IMR-90 (cell line): ENCODE measurements around the gene HHIP. TPM values are rescaled to one million over a fixed set of nuclear protein-coding genes. Genes with fewer than 3 reads are reported as not detected.

Source experiments
- ATAC-seq: fragments of 200-7000 bp; cut with Tn5 transposase; 2 replicates; pipeline ENCODE4 v1.9.1; 2020; ENCODE audit warnings: low read depth, mild to moderate bottlenecking, moderate library complexity
- BruUV-seq: library from RNA; stranded (reverse); fragments of 400-500 nt; replicated peaks from 2 replicates; lab custom pipeline; 2021; lab: Mats Ljungman, UMichigan
- CTCF ChIA-PET: fragments of 300-600 bp; formaldehyde crosslinking; extraction: SDS; loops from one replicate; lab custom pipeline; 2021; ENCODE audit warnings: antibody characterized with exemption; lab: Yijun Ruan, JAX
- POLR2A ChIA-PET: fragments of 300-600 bp; sonication (Branson Sonifier 250); formaldehyde crosslinking; loops from one replicate; lab custom pipeline; 2022; ENCODE audit warnings: antibody characterized with exemption; ENCODE audit not compliant: unreplicated experiment; lab: Charles Lee
- DNase-seq: peaks from one replicate; pipeline ENCODE4 v3.0.0; 2013
- H2AFZ ChIP-seq: replicated peaks from 2 replicates; pipeline ENCODE3; 2013; ENCODE audit warnings: low read length, mild to moderate bottlenecking; ENCODE audit not compliant: poor library complexity
- H2AK5ac ChIP-seq: 2 replicates; pipeline ENCODE4 v1.6.1; 2013; ENCODE audit warnings: low read depth, low read length, inconsistent platforms
- H2AK9ac ChIP-seq: replicated peaks from 2 replicates; pipeline ENCODE3; 2013; ENCODE audit warnings: mild to moderate bottlenecking, low read depth, low read length, moderate library complexity; ENCODE audit not compliant: poor library complexity
- H2BK120ac ChIP-seq: 2 replicates; pipeline ENCODE4 v1.6.1; 2013; ENCODE audit warnings: low read depth, low read length, inconsistent platforms
- H2BK15ac ChIP-seq: 3 replicates; pipeline ENCODE4 v1.6.1; 2013; ENCODE audit warnings: low read depth, low read length, inconsistent platforms
- H2BK20ac ChIP-seq: 2 replicates; pipeline ENCODE4 v1.6.1; 2013; ENCODE audit warnings: low read depth, mild to moderate bottlenecking, inconsistent platforms, low read length, moderate library complexity
- H2BK5ac ChIP-seq: 2 replicates; pipeline ENCODE4 v1.6.1; 2013; ENCODE audit warnings: mild to moderate bottlenecking, low read depth, low read length, inconsistent platforms; ENCODE audit not compliant: poor library complexity, severe bottlenecking
- H3K14ac ChIP-seq: replicated peaks from 2 replicates; pipeline ENCODE4 v1.6.1; 2013; ENCODE audit warnings: low read depth, low read length, inconsistent platforms
- H3K18ac ChIP-seq: 2 replicates; pipeline ENCODE4 v1.6.1; 2013; ENCODE audit warnings: low read depth, low read length, control low read depth
- H3K23ac ChIP-seq: 2 replicates; pipeline ENCODE4 v1.6.1; 2013; ENCODE audit warnings: low read depth, low read length, inconsistent platforms
- H3K27ac ChIP-seq: 2 replicates; pipeline ENCODE4 v1.5.1; 2013; ENCODE audit warnings: mild to moderate bottlenecking, control low read depth, low read length; ENCODE audit not compliant: insufficient read depth
- H3K27me3 ChIP-seq: 2 replicates; pipeline ENCODE4 v1.6.1; 2013; ENCODE audit warnings: low read length; ENCODE audit not compliant: control insufficient read depth, insufficient read depth
- H3K36me3 ChIP-seq: 2 replicates; pipeline ENCODE4 v1.6.1; 2013; ENCODE audit warnings: low read length, mixed read lengths; ENCODE audit not compliant: control insufficient read depth, insufficient read depth
- H3K4ac ChIP-seq: 2 replicates; pipeline ENCODE4 v1.6.1; 2013; ENCODE audit warnings: low read depth, low read length, inconsistent platforms
- H3K4me1 ChIP-seq: 2 replicates; pipeline ENCODE4 v1.6.1; 2013; ENCODE audit warnings: low read length, mixed read lengths; ENCODE audit not compliant: control insufficient read depth, insufficient read depth
- H3K4me2 ChIP-seq: 2 replicates; pipeline ENCODE4 v1.6.1; 2013; ENCODE audit warnings: low read depth, mild to moderate bottlenecking, control low read depth, low read length, moderate library complexity
- H3K4me3 ChIP-seq: 2 replicates; pipeline ENCODE4 v1.5.1; 2013; ENCODE audit warnings: low read depth, mild to moderate bottlenecking, control low read depth, low read length, moderate library complexity; ENCODE audit not compliant: insufficient read depth
- H3K56ac ChIP-seq: 2 replicates; pipeline ENCODE4 v1.6.1; 2013; ENCODE audit warnings: low read length, inconsistent platforms; ENCODE audit not compliant: insufficient read depth; ENCODE audit errors: extremely low read depth
- H3K79me1 ChIP-seq, 2 experiments: 2 replicates each; pipeline ENCODE4 v1.6.1; 2013; ENCODE audit warnings: low read length in 2 of 2, inconsistent platforms in 1 of 2, low read depth in 1 of 2
- H3K9ac ChIP-seq: 2 replicates; pipeline ENCODE4 v1.6.1; 2013; ENCODE audit warnings: low read depth, low read length, control low read depth
- H3K9me1 ChIP-seq: 2 replicates; pipeline ENCODE4 v1.6.1; 2013; ENCODE audit warnings: low read length, inconsistent platforms; ENCODE audit not compliant: insufficient read depth
- H3K9me3 ChIP-seq: 2 replicates; pipeline ENCODE4 v1.6.1; 2013; ENCODE audit warnings: low read length; ENCODE audit not compliant: control insufficient read depth, insufficient read depth
- H4K20me1 ChIP-seq: 2 replicates; pipeline ENCODE4 v1.6.1; 2013; ENCODE audit warnings: low read length, inconsistent platforms; ENCODE audit not compliant: insufficient read depth
- H4K5ac ChIP-seq: 2 replicates; pipeline ENCODE4 v1.6.1; 2013; ENCODE audit warnings: mild to moderate bottlenecking, low read depth, low read length, control low read depth
- H4K8ac ChIP-seq, 2 experiments: 2 replicates each; pipeline ENCODE4 v1.6.1; 2013; ENCODE audit warnings: low read depth in 2 of 2, low read length in 2 of 2, control low read depth in 1 of 2, inconsistent platforms in 1 of 2
- H4K91ac ChIP-seq: 2 replicates; pipeline ENCODE4 v1.6.1; 2013; ENCODE audit warnings: low read depth, low read length, inconsistent platforms; ENCODE audit not compliant: insufficient read depth
- CEBPB ChIP-seq: IDR thresholded peaks from 2 replicates; pipeline ENCODE4 v1.6.1; 2012; ENCODE audit warnings: low read depth, low read length, improper control_type of control experiment
- MAZ ChIP-seq: IDR thresholded peaks from 2 replicates; pipeline ENCODE4 v1.6.1; 2012; ENCODE audit warnings: low read depth, mild to moderate bottlenecking, low read length, improper control_type of control experiment, moderate library complexity, borderline replicate concordance
- POLR2A ChIP-seq: IDR thresholded peaks from 2 replicates; pipeline ENCODE4 v1.6.1; 2012; ENCODE audit warnings: mild to moderate bottlenecking, low read depth, low read length
- RAD21 ChIP-seq: IDR thresholded peaks from 2 replicates; pipeline ENCODE4 v1.6.1; 2012; ENCODE audit warnings: low read length, improper control_type of control experiment
- RCOR1 ChIP-seq: IDR thresholded peaks from 2 replicates; pipeline ENCODE4 v1.6.1; 2012; ENCODE audit warnings: mild to moderate bottlenecking, low read length, improper control_type of control experiment; ENCODE audit not compliant: insufficient replicate concordance
- dilution Hi-C: fragments of 300-500 bp; cut with HindIII; formaldehyde crosslinking; loops from one replicate; pipeline ENCODE4 v1.14.3; 2018; ENCODE audit warnings: low sequenced_read_pairs; ENCODE audit not compliant: unreplicated experiment
- in situ Hi-C: fragments of 300-500 bp; cut with MboI; formaldehyde crosslinking; loops from 3 replicates; pipeline ENCODE4 v1.14.3; 2019; ENCODE audit warnings: low sequenced_read_pairs, inconsistent platforms, mixed read lengths
- intact Hi-C: fragments of 100-400 bp; cut with micrococcal nuclease; formaldehyde crosslinking; loops from 2 replicates; pipeline ENCODE4 v1.10.0; 2022
- polyA plus RNA-seq, 3 experiments: library from polyadenylated mRNA; depleted of rRNA; stranded (reverse); fragments of >200 nt; gene quantifications; 2 replicates each; pipeline ENCODE4 v1.2.3, GENCODE V29; 2012; ENCODE audit warnings: low replicate concordance in 1 of 3
- total RNA-seq: library from RNA; depleted of rRNA; stranded (reverse); fragments of >200 nt; gene quantifications from 2 replicates; pipeline ENCODE4 v1.2.3, GENCODE V29; 2012

Gene HHIP
- total and polyA plus RNA-seq, 2 of the 4 experiments (the other 2 are of a cell fraction) = 6.6 to 9.6 TPM

DNA sequence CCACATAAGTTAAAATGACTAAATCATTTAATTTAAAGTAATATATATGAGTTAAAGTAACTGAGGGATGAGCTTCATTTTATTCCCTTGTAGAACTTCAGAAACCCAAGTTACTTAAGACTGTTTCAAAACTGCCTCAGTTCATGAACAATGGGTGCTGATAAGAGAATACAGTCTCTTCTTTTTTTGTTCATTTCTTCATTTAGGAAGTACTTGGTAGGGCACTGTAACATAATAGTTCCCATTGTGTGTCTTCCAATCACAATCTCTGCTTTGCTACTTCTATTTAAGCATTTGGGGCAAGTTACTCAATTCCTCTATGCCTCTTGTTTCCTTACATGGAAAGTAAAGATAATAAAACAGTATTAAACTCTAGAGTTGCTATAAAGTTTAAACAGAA, 50.4 kb downstream of the HHIP start:
- no peak overlapping the region for H3K18ac ChIP-seq
- no peak overlapping the region for H3K9ac ChIP-seq
- H2BK5ac ChIP-seq = no peak overlapping the region
- no peak overlapping the region for H4K8ac ChIP-seq
- H3K9me3 ChIP-seq = no peaks in the 10 kb centered on the region
- no peak overlapping the region for H4K91ac ChIP-seq
- H3K4me2 ChIP-seq = no peak overlapping the region
- no peaks in the 10 kb centered on the region for H3K36me3 ChIP-seq
- H3K56ac ChIP-seq = no peak overlapping the region
- no peak overlapping the region for H3K14ac ChIP-seq
- H2BK120ac ChIP-seq = no peak overlapping the region
- no peak overlapping the region for H3K4me3 ChIP-seq
- no peak for DNase-seq
- no peak for ATAC-seq
- no peak overlapping the region for H2AFZ ChIP-seq
- BruUV-seq = no TSS peak
- no peak for TF ChIP-seq CEBPB
- no peak for TF ChIP-seq MAZ
- no peak for TF ChIP-seq POLR2A
- TF ChIP-seq RCOR1 = no peak
- TF ChIP-seq RAD21 = no peak
- no peaks in the 10 kb centered on the region for H3K79me1 ChIP-seq
- 0 out of 2 replicates have a peak, but pooled peaks cover 6% of the 10 kb centered on the region for H3K9me1 ChIP-seq
- H3K27ac ChIP-seq = no peak overlapping the region
- no peak overlapping the region for H2BK15ac ChIP-seq
- no peak overlapping the region for H2AK9ac ChIP-seq
- dilution Hi-C loops = no loop called here
- no peak overlapping the region for H3K4ac ChIP-seq
- H4K20me1 ChIP-seq = no peaks in the 10 kb centered on the region
- intact Hi-C loops = no loop called here
- in situ Hi-C loops = no loop called here
- no peak overlapping the region for H2BK20ac ChIP-seq
- ChIA-PET CTCF (no interaction called here), POLR2A (no interaction called here)
- H2AK5ac ChIP-seq = no peak overlapping the region
- H3K4me1 ChIP-seq = peaks cover 8% of the 10 kb centered on the region
- H3K27me3 ChIP-seq = no peaks in the 10 kb centered on the region
- H3K23ac ChIP-seq = no peak overlapping the region
- H4K5ac ChIP-seq = no peak overlapping the region
